Activated CD4-positive, CD25-positive, alpha-beta regulatory T cell treated with anti-CD3 and anti-CD28 coated beads, Interleukin-2, amount 50 U/mL, for 72 hours (primary cell): Measurements from ENCODE around the gene RPTOR.

Experiments used
- DNase-seq: peaks from one replicate; pipeline ENCODE4 v3.0.0; 2021

RPTOR gene

DNA sequence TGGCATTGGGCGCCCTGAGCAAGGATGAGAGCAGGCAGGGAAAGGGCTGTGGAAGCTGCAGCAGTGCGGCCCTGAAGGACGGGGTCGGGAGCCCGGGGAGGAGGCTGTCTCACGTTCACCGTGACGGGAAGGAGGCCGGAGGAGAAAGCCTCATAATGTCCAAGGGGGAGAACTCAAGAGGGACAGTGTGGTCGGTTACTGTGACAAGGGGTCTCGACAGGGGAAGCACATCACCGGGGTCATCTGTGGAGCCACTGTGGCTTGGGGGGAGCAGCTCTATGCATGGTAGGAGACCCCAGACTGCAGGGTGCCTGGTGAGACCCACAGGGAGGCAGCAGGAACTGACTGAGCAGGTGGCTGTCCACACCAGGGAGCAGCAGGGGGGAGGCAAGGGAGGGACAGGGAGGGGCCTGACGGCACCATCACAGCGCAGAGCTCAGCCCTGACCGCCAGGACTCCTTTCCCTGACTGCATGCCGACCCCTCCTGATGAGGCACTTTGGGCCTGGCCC lies 292.4 kb downstream of the RPTOR start:
- no peak for DNase-seq

DNA sequence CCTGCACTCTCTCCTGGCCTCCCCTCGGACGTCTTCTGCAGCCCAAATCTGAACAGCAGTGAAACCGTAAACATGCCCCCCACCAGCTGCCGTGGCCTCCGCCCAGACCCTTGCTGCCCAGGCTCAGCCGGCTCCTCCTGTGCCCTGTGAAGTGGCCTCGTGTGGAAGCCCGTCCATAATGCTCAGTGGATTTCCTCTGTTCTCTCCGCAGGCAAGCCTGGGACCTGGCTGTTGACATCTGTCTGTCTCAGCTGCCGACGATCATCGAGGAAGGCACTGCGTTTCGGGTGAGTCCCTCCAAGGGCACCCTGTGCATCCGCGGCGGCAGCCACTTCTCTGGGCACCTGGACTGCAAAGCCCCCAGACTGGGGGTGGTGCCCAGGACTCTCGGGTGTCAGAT lies 293.1 kb downstream of the RPTOR start:
- DNase-seq: no peak

DNA sequence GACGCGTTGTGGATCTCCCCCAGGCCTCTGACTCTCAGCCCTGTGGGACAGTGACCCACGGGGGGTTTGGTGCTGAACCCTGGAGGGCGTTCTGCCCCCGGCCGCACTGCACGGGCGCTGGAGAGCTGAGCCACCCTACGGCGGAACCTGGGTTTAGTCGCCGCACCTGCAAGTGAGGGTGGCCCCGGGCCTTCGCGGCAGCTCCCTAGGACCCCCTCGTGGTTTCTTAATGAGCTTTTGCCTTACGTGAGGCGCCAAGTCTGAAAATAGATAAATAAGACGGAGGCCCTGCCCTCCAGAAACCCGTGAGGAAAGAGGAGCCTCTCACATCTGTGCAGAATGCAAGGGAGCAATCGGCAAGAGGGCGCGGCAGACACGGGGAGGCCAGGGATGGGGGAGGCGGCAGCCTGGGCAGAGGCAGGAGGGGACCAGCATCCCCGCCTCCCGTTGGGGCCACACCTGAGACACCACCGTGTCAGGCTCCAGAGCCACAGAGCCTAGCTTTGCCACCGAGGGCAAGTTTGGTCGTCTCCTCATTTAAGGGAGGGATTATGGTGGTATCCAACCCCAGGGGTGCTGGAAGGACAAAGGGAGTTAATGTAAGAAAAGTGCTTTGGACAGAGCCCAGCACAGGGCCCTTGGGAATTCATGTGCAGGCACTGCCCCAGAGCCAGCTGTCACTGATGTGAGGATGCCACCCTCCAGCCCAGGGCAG lies 293.8 kb downstream of the RPTOR start:
- DNase-seq: no peak

DNA sequence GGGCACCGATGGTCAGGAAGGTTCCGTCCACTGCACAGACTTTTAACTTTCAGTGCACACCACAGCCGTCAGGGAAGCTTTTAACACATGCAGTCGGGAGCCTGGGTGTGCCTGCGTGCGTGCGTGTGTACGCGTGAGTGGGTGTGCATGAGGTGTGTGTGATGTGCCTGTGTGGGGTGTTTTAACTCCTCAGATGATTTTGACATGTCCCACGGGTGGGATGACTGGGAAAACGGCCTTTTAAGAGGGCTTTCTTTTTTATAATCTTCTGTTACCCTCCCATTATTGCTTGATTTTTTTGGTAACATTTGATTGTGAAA lies 294.3 kb downstream of the RPTOR start:
- no peak for DNase-seq

DNA sequence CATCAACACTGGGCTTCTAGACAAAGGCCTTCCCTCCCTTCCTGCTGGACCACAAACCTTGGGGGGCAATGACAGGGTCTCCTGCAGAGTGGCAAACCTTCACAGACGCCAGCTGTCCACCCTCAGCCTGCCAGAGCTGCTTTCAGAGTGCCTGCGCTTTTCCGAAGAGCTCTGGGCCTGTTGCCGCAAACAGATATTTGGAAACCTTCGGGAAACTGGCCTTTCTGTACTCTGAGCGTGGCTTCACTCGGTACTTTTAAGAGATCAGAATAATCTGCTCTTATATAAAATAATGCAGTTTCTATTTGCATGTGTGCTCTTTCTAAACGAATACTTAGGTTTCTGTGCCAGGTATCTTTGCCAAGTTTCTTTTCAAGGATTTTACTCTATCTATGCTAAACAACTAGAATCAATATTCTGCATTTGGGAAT lies 294.9 kb downstream of the RPTOR start:
- no peak for DNase-seq

DNA sequence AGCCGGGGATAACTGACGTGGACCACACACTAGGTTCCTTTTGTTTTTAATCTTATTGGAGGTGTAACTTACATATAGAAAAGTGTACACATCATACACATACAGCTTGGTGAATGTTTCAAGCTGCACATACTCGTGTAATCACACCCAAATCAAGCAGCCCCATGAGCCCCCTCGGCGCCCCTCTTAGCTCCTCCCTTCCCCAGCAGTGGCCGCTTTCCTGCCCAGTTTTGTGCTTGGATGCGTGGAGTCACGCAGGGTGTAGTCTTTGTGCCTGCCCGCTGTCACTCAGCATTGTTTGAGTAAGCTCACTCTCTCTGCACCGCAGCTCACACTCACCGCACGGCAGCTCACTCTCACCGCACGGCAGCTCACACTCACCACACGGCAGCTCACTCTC lies 295.3 kb downstream of the RPTOR start:
- no peak for DNase-seq

DNA sequence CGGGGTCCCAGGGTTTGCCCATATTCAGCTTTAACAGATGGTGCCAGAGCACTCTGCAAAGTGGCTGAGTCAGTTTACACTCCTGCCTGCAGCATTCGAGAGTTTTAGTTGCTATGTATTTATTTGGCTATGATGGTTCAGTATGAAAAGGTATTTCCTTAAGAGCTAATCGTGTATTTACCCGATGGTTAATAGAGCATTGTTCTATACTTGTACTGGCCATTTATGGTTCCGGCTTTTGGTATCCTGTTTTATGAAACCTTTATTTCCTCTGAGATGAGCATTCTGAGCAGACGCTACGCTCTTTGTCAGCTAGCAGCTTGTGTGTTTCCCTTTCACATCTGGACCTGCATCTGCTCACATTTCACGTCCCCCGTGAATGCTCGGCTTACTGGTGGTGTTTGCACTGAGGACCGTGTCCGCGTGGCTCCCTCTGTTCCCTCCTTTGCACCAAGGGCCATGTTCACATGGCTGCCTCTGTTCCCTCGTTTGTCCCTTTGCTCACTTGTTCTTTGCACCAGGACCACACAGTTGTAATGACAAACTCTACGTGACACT lies 297.9 kb downstream of the RPTOR start:
- DNase-seq: no peak

DNA sequence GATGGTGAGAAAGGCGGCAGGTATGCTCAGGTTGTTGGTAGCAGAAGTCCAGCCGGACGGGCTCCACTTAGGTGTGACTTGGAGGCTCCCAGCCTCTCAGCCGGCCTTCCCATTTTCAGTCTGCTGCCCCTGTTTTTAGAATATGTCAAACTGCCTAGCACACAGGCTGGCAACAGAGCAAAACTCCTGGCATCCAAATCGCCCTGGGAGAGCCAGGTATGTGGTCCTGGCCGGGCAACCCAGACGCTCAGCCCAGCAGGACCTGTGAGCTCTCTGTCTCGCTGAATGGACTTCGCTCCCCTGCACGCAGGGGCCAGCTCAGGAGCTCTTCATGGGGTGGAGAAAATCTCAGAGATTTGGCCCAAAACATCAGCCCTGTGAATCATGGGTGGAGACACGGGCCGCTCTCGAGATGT lies 299.1 kb downstream of the RPTOR start:
- DNase-seq: peak; percentile 17

DNA sequence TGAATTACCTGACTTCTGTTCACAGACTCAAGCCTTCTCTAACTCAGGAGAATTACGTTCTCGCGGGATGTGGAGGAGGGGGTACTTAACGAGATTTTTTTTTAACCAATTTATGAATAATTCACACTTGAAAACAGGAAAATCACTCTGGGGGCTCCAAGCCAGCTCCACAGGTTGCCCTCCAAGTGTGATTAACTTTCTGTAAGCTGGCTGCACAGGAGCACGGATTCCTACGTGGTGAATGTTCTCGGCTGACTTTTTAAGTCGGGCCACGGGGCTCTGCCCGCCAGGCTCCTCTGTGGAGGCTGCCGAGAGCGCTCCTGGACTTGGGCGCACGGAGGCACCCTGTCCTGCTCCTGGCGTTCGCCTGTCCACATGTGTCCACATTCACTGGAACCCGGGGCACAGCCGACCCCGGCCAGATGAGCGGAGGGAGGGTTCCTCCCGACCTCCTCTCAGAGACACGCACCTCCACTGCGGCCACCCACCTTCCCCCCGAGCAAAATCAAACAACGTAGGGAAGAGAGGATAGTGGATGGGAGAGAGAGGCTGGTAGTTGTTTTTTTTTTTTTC lies 299.9 kb downstream of the RPTOR start:
- peak; percentile 23 for DNase-seq

DNA sequence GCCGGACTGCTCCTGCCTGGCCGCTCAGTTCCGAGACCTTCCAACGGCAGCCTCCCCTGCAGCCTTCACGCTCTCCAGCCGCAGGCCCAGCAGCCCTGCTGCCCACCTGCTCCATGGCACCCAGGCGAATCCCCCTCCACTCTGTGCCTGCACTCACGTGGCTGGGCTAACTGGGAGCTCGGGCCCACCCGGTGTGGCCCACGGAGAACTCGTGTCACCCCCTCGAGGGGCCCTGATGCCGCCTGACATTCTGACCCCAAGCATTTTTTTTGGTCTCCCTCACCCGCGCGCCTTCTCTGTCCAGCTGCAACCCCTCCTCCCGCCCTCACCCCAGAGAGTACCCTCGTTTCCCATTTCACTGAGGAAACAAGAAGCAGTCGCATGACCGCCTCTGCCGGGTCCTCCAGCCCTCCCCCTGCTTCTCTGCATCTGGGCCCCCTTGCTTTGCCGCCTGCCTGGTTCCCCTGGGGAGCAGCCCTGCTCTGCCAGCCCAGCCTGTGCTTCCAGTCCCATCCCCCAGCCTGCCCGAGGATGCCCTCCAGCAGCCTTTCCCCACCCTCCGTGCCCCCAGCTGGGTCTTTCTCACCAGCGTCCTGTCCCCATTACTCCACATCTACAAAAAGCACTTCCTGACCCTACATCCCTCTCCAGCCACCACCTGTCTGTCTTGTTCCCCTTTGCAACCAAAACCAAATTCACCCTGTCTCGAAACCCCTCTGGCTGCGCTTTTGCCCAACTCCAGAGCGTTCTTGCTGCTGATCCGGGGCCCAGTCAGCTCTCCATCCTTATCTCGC lies 300.6 kb downstream of the RPTOR start:
- DNase-seq: peak; percentile 29

DNA sequence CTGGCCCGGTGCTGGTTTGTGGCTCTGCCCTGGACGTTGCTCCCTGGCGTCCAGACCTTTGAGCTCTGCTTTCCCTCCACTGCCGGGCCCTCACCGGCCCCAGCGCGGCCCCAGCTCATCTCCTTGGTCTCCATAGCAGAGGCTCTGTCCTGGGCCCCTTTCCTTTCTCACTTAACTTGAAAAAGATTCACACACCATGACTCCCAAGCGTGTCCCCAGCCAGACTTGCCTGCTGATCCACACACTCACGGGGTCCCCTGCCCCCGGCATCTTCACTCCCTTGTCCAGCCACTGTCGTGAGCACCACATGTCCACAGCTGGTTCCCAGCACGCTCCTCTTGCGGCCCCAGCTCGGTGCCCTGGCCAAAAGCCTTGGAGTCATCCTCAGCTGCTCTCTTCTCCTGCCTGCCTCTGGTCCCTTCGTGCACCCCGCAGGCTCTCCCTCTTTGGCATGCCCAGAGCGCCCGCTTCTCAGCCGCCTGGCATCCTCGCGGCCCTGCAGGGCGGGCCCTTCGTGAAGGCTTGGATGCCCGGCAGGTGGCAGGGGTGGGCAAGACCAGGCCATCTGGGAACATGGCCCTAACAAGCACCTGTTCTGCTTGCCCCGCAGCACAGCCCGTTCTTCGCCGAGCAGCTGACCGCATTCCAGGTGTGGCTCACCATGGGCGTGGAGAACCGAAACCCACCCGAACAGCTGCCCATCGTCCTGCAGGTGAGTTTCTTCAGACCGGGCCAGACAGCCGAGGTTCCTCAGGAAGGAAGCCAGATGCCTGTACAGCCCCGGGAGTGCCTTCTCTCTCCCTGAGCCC lies 301.4 kb downstream of the RPTOR start:
- DNase-seq: peak; percentile 30

DNA sequence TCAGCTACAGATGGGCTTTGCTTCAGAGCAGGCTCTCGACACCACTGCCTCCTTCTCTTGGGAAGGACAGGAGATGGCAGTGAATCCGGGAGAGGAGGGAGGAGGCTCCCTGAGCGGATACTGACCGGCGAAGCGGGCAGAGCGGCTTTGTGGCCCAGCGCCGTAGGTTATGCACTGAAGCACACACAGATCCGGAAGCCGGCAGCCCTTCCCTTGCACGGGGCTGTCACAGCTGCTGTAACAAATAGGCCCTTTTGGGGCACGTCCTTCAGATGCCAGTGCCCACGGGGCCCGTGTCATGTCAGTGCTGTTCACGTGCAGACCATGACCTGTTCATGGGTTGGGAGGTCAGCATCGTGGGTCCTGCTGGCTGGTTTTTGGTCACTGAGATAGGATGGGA lies 302.3 kb downstream of the RPTOR start:
- DNase-seq: peak; percentile 31

DNA sequence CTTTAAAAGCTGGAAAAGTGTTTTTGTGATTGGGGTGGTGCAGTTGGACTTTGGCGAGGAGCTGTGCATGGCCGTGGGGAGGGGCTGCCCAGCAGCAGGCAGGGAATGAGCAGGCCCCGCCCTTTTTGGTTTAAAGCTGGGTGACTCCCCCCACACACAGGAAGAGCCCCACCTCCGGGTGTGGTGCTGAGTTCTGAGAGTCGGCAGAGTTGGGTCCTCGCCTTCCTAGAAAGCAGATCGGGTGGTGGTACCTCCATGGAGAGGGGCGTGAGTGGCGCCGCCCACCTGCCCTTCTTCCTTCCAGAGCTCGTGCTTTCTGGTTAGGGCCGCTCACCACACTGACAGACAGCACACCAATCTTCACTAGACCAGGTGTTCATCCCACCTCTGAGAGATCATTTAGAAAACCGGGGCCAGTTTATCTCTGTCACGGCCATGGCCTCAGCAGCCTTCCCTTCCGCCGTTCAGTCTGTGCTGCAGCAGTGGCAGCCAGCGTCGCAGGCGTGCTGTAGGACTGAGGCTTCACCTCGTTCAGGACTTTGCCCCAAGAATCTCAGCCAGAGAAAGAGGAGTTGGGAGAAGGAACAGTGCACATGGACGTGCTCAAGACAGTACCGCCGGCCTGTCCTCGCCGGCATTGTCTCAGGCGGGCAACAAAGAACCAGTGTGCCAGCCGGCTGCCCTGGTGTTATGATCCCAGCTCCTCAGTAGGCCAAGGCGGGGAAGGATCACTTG lies 303.0 kb downstream of the RPTOR start:
- peak; percentile 59 for DNase-seq

DNA sequence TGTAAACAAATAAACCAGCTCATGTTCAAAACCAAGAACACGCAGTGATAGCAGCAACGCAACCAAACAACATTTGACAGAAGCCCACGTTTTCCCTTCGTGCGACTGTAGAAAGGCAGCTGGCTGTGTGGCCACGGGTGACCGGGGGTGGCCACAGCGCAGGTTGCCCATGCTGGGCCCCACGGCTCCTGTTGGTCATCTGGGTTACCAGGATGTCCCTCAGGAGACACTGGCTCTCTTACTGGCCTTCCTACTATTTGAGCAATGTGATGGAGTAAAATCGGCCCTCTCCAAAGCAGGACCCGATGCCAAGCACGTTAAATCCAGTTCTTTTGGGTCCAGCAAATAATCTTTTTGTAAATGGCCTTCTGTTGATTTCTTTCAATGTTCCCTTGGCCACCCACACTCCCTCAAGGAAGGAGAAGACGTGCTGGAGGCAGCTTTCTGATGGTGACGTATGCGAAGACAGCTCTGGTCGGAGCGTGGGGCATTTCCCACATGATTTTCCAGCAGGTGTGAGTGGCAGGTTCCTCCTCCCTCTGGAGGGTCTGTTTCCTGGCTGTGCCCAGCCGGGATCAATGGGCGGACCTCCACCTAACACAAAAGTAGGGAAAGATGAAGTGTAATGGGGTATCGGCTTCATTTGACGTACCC lies 303.9 kb downstream of the RPTOR start:
- peak; percentile 24 for DNase-seq

DNA sequence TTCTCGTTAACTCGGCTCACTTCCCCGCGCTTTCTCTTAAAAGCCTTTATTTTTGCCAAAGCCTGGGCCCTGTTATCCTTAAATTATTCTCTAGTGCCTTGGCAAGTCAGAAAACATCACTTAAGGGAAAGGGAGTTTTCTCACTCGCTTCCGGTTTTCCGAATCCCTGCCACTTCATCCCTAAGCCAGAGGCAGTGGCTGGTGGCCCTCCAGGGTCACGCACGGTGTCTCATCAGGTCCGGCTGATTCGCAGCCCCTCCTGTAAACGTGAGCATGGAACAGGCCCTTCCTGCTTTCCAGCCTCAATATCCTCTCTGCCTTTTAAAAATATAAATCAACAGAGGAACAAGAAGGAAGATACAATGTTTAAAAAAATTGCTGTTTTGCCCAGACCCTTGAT lies 304.5 kb downstream of the RPTOR start:
- no peak for DNase-seq

DNA sequence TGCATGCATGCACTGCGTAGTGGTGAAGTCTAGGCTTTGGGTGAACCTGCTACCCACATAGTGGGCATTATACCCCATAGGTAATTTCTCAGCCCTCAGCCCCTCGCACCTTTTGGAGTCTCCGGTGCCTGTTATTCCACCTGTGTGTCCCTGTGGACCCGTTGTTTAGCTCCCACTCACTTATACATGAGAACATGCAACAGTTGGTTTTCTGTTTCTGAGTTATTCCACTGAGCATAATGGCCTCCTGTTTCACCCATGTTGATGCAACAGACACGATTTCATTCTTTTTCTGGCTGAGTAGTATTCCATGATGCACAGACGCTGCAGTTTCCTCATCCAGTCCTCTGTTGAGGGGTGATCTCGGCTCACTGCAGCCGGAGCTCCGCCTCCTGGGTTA lies 305.5 kb downstream of the RPTOR start:
- no peak for DNase-seq

DNA sequence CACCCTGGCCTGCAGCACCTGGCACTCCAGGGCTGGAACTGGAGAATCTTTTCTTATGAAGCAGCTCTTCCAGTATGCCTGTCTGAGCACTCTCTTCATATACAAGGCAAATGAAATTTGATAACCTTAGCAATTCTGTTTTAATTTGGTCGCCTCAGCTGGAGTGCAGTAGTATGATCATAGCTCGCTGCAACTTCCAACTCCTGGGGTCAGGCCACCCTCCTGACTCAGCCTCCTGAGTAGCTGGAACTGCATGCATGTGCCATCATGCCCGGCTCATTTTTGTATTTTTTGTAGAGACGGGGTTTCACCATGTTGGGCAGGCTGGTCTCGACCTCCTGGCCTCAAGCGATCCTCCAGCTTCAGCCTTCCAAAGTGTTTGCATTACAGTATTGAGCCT lies 306.2 kb downstream of the RPTOR start:
- no peak for DNase-seq

DNA sequence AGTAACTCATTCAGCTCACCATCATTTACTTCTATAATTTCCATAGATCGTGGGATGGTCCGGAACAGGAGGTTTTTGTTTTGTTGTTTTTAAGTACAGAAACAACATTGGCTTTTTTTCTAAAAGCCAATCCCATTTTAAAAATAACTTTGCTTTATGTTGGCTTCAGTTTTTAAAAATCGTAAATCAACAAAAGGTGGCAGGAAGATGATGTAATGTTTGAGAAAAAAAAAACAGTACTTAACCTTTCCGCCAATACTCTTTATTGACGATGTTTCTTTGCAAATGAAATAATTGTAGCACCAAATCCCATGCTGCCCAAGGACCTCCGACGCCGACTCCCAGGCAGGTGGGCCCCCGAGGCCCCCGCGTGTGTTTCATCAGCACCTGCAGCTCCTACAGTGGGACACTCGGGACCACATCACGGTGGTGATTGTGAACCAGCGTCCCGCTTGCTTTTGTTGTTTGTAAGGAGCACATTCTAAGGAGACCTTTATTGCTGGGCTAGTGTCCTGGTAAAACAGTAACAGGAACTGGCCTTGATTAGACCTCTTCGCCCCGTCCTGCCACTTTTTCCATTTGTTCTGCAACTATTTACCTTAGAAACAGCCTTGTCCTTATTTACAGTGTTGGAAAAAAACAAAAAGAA lies 306.8 kb downstream of the RPTOR start:
- DNase-seq: no peak

DNA sequence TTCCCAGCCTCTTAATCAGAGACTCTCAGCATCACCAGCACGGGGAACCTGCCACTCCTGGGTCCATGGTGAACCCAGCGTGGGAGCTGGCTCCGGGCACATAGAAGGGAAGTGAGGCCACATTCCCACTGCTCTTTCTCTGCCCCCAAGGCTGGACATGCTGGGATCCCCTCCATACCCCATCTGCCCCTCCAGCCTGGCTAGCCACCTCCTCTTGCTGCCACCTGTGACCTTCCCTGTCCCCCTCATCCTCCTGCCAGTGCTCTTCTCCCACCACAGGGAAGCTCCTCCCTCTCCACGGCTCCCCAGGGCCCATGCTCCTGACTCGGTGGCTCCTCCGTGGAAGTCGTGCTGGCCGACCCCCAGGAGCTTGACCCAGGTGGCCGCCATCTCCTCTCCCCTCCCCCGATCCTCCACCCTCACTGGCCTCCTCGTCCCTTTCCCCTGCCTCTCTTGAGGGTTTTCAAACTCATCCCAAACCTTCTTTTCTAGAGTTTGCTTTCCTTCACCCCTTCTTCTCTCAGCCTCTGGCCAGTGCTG lies 307.9 kb downstream of the RPTOR start:
- no peak for DNase-seq

DNA sequence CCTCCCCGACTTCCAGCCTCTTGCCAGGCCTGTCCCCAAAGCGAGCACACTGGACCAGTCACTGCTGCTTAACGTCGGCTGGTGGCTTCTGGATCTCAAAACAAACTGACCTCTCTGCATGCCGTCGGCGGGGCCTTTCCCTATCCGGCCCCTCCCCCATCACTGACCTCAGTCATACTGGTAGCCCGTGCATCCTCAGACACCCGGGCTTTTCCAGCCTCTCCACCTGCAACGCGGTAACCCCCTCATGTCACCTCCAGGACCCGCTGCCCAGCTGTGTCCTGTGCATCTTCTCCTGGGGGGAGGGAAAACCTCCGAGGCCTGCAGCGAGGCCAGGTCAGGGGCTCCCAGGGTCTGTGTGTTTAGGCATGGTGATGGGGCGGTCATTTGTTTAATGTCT lies 308.4 kb downstream of the RPTOR start:
- no peak for DNase-seq

DNA sequence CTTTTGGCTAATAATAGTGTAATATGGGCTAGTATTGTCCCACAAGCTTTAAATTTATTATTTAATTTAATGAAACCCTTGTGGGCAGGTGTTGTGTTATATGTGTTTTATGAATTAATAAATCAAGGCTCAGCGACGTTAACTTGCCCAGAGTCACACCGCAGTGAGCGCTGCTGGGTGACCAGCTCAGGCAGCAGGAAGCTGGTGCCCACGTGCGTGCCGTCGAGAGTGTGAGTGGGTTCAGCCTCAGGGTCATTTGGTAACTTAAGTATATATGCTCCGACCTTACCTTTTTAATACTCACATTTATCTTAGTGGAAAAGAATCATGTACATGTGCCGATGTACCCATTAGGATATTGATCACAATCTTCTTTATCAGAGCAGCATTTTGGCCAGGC lies 309.6 kb downstream of the RPTOR start:
- no peak for DNase-seq
